Pancreas (tissue), 10 donors: Measurements from ENCODE around the gene PSME4. TPM values are rescaled to one million over a fixed set of nuclear protein-coding genes. Genes with fewer than 3 reads are reported as not detected.
"Not testable (repeated sequence)": the region's sequence is repeated elsewhere in the genome, so short reads cannot be mapped to it uniquely, and the experiment has no call there.

ENCODE experiments used
- ATAC-seq, 4 donors: fragments of 200-7000 bp; cut with Tn5 transposase; one replicate each; pipeline versions ENCODE4 v1.8.0 to v1.9.1; 2020; ENCODE audit warnings: mild to moderate bottlenecking in 4 of 4, moderate library complexity in 4 of 4
- DNase-seq, 6 donors: peaks; one replicate each; pipeline ENCODE4 v3.0.0-alpha.2; 2020
- FAIRE-seq: peaks from 2 replicates; lab custom pipeline; 2012; peaks lifted over from hg19 to GRCh38; lab: Jason Lieb, UNC
- H3K27ac ChIP-seq, 4 donors: fragments of 200-600 bp; sonication (generic); 1 replicate in 3 of 4; 2 replicates in 1 of 4; pipeline versions ENCODE4 v1.5.0 to v1.8.0; 2020
- H3K27me3 ChIP-seq, 4 donors: fragments of 200-600 bp; one replicate each; pipeline ENCODE4 v1.8.0; 2021
- H3K36me3 ChIP-seq, 3 donors: fragments of 200-600 bp; sonication (generic) in 1 of 3; one replicate each; pipeline versions ENCODE4 v1.5.0 to v1.8.0; 2020 to 2021
- H3K4me1 ChIP-seq, 3 donors: fragments of 200-600 bp; one replicate each; pipeline ENCODE4 v1.8.0; 2021
- H3K4me3 ChIP-seq, 4 donors: fragments of 200-600 bp; sonication (generic) in 2 of 4; one replicate each; pipeline versions ENCODE4 v1.5.0 to v1.8.0; 2020 to 2021
- H3K9me3 ChIP-seq, 4 donors: fragments of 200-600 bp; one replicate each; pipeline ENCODE4 v1.8.0; 2021
- CTCF ChIP-seq, 4 donors: fragments of 200-600 bp; sonication (generic) in 3 of 4; IDR thresholded peaks; one replicate each; pipeline versions ENCODE4 v1.5.0 to v1.8.0; 2021; ENCODE audit warnings: antibody characterized with exemption in 4 of 4
- WGBS, 2 donors: extraction: QIAGEN DNeasy Blood & Tissue Kit; methylation state at CpG; one replicate each; pipeline ENCODE4 v1.1.7; 2013; 5-methylcytosine and 5-hydroxymethylcytosine counted together
- intact Hi-C, 3 donors: fragments of 100-400 bp; cut with DNase I; formaldehyde crosslinking; loops; one replicate each; pipeline versions ENCODE4 v1.11.1 to v1.14.2; 2022
- polyA plus RNA-seq, 2 donors: library from polyadenylated mRNA; stranded (reverse); fragments of 200-250 nt; gene quantifications; one replicate each; pipeline ENCODE4 v1.2.3, GENCODE V29; 2013
- total RNA-seq, 6 donors: library from RNA; stranded (reverse); fragmentation: NEBNext Ultra II Directional in 4 of 6; extraction: Animal tissue kit (Norgen Biotek cat#: 25700) in 4 of 6; gene quantifications; one replicate each; pipeline versions ENCODE4 v1.2.1 to v1.2.4, GENCODE V29; 2021 to 2023
- donor health status: healthy with polysubstance abuse.
- donor health status: DM: no; HTN: no; CAD: no; lungs with moderate emphysema.
- donor health status: DM: no; HTN: no; CAD: no.
- donor health status: control.
- donor health status: control.
- donor health status: Bipolar disorder and iron deficiency.
- donor health status: DM: yes; HTN: yes; CAD: no.
- donor health status: DM: no; HTN: no; CAD: no.
- donor health status: DM: no; HTN: no; CAD: no.
- donor health status: DM: yes; HTN: yes; CAD: no.

The PSME4 gene
- total and polyA plus RNA-seq, 8 donors = 13.8 to 27.7 (median 17.8) TPM

DNA sequence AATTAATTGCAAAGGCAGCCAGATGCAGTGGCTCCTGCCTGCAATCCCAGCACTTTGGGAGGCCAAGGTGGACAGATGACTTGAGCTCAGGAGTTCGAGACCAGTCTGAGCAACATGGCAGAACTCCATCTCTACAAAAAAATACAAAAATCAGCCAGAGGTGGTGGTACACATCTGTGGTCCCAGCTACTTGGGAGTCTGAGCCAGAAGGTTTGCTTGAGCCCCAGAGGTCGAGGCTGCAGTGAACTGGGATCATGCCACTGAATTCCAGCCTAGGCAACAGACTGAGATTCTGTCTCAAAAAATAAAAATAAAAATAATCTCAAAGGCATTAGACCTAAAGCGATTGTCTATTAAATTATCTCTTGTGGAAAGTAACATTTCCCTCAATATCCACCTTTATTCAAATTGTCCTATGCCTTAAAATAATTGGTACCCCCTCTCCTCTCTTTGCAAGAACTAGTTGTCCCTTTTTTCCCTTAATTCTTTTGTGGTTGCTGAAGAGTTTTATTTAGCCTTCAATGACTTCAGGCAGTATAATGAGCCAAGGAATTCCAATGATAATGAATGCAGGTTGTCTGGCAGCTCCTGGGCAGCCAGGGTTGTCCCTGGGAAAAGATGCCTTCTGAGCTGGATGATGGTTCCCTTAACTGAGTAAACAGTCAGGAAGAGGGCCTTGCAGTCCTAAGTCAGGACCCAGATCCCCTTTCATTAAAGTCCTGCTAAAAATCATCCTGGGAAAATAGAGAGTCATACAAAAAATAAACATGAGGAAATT lies 143.2 kb downstream of the PSME4 start:
- no peak for DNase-seq
- intact Hi-C loops = no loop called here
- Histone ChIP-seq H3K4me3 (no peak overlapping the region), H3K27ac (peak overlapping the region in 1 of 4 donors; percentile 38), H3K4me1 (peaks cover 0 to 10% (median 0%) of the 10 kb centered on the region in 3 donors), H3K9me3 (no peaks in the 10 kb centered on the region), H3K36me3 (no peaks in the 10 kb centered on the region), H3K27me3 (no peaks in the 10 kb centered on the region)
- no peak for TF ChIP-seq CTCF (IDR thresholded peaks at IDR 0.05)
- 87 to 88% methylated on average over 3 of the region's 3 CpGs for WGBS, 2 donors
- no peak for FAIRE-seq
- ATAC-seq = no peak

DNA sequence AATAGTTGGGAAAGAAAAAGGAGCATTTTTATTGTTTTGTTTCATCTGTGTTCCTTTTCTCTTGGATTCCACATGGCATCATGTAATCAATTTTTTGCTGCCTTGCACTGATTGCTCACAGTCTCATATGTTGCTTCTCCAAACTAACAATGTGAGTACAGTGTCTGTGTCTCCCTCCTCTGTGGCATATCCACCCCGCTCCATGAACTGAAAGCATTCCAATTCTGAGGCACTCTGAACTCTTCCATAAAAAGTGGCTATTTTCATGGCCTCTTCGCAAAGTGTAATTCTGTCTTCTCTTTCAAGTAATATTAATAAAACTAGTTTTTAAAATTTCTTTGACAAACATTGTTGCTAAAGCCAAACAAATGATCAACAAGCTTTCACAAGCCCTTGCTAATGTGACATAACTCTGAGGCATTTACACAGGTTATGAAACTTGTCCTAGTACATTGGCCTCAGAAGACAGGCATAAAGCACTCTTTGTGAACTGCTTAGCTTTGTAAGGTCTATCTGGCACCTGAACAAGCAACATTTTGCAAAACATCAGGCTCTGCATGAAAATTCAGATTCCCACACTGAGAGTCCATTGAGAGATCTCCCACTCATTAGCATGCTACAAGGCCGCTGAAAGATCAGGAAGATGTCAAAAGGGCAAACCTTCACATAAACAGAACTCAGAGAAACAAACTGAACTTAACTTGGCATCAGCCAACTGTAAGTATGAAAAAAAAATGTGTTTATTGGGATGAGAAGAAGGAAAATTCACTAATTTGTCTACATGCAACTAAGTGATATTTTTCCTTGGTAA lies 144.0 kb downstream of the PSME4 start:
- intact Hi-C loops = no loop called here
- 65 to 68% methylated on average over 3 of the region's 3 CpGs for WGBS, 2 donors
- H3K27ac ChIP-seq = peak overlapping the region in 2 of 4 donors; percentile 40 to 41
- no peak overlapping the region for H3K4me3 ChIP-seq
- no peaks in the 10 kb centered on the region for H3K9me3 ChIP-seq
- ATAC-seq (peak; percentile 56 to 86 (median 74)), FAIRE-seq (no peak), DNase-seq (no peak)
- no peak for TF ChIP-seq CTCF (IDR thresholded peaks at IDR 0.05)
- no peaks in the 10 kb centered on the region for H3K27me3 ChIP-seq
- H3K4me1 ChIP-seq = peaks cover 0 to 10% (median 0%) of the 10 kb centered on the region in 3 donors
- no peaks in the 10 kb centered on the region for H3K36me3 ChIP-seq

GRCh38 chr2:53826030-53826410 lies 144.8 kb downstream of the PSME4 start:
- no peaks in the 10 kb centered on the region for H3K27me3 ChIP-seq
- no peak for FAIRE-seq
- intact Hi-C loops = no loop called here
- 25 to 33% methylated on average over 1 of the region's 1 CpG for WGBS, 2 donors
- ATAC-seq = no peak
- no peaks in the 10 kb centered on the region for H3K9me3 ChIP-seq
- H3K27ac ChIP-seq = peak overlapping the region in 2 of 4 donors; percentile 40 to 41
- H3K36me3 ChIP-seq = no peaks in the 10 kb centered on the region
- H3K4me3 ChIP-seq = no peak overlapping the region
- peaks cover 0 to 10% (median 0%) of the 10 kb centered on the region in 3 donors for H3K4me1 ChIP-seq
- TF ChIP-seq CTCF (IDR thresholded peaks at IDR 0.05) = no peak
- DNase-seq = no peak

DNA sequence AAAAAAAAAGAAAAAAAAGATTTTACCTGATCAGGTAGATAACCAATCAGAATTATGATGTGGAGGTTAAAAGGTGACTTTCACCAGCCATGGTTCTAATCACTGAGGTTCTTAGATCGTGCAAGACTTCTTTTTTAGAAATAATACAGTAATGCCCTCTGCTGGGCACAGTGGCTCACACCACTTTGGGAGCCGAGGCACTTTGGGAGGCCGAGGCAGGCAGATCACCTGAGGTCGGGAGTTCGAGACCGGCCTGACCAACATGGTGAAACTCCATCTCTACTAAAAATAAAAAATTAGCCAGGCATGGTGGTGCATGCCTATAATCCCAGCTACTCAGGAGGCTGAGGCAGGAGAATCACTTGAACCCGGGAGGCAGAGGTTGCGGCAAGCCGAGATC lies 147.2 kb downstream of the PSME4 start:
- ATAC-seq, intact Hi-C loops, FAIRE-seq: not testable (repeated sequence)

GRCh38 chr2:53821810-53822209 lies 149.0 kb downstream of the PSME4 start:
- H3K4me1 ChIP-seq = no peaks in the 10 kb centered on the region
- intact Hi-C loops = no loop called here
- H3K27me3 ChIP-seq = no peaks in the 10 kb centered on the region
- H3K9me3 ChIP-seq = no peaks in the 10 kb centered on the region
- WGBS, 2 donors = 86 to 91% methylated on average over 6 of the region's 6 CpGs
- DNase-seq (no peak), ATAC-seq (no peak), FAIRE-seq (no peak)
- no peak overlapping the region for H3K4me3 ChIP-seq
- no peak overlapping the region for H3K27ac ChIP-seq
- peaks cover 0 to 12% (median 0%) of the 10 kb centered on the region in 3 donors for H3K36me3 ChIP-seq
- TF ChIP-seq CTCF (IDR thresholded peaks at IDR 0.05) = no peak

More for the DNA sequence above, 147.2 kb downstream of the PSME4 start:
- DNase-seq, H3K27ac ChIP-seq, H3K9me3 ChIP-seq, H3K4me1 ChIP-seq, H3K27me3 ChIP-seq, H3K4me3 ChIP-seq: not testable (repeated sequence)
- peaks cover 0 to 12% (median 0%) of the 10 kb centered on the region in 3 donors for H3K36me3 ChIP-seq
- 94% methylated on average over 9 of the region's 9 CpGs for WGBS, 2 donors
